ENCODE data around the gene ARHGEF19.

The ARHGEF19 gene

GRCh38 chr1:16181887-16182719 lies 30.3 kb downstream of the ARHGEF19 start:
- H3K36me3 Mint-ChIP-seq (ENCODE audit: low read depth) = no peaks in the 10 kb centered on the region
- no peaks in the 10 kb centered on the region for H3K9me3 Mint-ChIP-seq
- no peak for TF ChIP-seq CTCF (IDR thresholded peaks at IDR 0.05; ENCODE audit: unreplicated experiment in 3 of 3)
- peaks cover 5% of the 10 kb centered on the region for H3K27me3 Mint-ChIP-seq (ENCODE audit: low read depth)
- peak overlapping the region in 1 of 3 experiments; percentile 51 for H3K4me3 Mint-ChIP-seq
- peak overlapping the region; percentile 92 to 95 (median 94) for H3K27ac Mint-ChIP-seq
- H3K4me1 Mint-ChIP-seq = peaks cover 31% of the 10 kb centered on the region

- Mint-ChIP-seq H3K4me1 (peaks cover 46% of the 10 kb centered on the region), H3K27ac (peak overlapping the region; percentile 82 to 97 (median 85)), H3K36me3 (ENCODE audit: low read depth) (no peaks in the 10 kb centered on the region), H3K27me3 (ENCODE audit: low read depth) (peaks cover 5% of the 10 kb centered on the region), H3K4me3 (no peak overlapping the region), H3K9me3 (no peaks in the 10 kb centered on the region)
- no peak for TF ChIP-seq CTCF (IDR thresholded peaks at IDR 0.05; ENCODE audit: unreplicated experiment in 3 of 3)
Measured at GRCh38 chr1:16180291-16180824, 32.1 kb downstream of the ARHGEF19 start.

- no peaks in the 10 kb centered on the region for H3K9me3 Mint-ChIP-seq
- H3K4me3 Mint-ChIP-seq = peak overlapping the region in 2 of 3 experiments; percentile 7 to 20
- H3K36me3 Mint-ChIP-seq (ENCODE audit: low read depth) = no peaks in the 10 kb centered on the region
- TF ChIP-seq CTCF (IDR thresholded peaks at IDR 0.05; ENCODE audit: unreplicated experiment in 3 of 3) = no peak
- H3K27ac Mint-ChIP-seq = peak overlapping the region; percentile 96 to 99 (median 99)
- peaks cover 52% of the 10 kb centered on the region for H3K4me1 Mint-ChIP-seq
- H3K27me3 Mint-ChIP-seq (ENCODE audit: low read depth) = peaks cover 5% of the 10 kb centered on the region
Measured at GRCh38 chr1:16178596-16179497, 33.6 kb downstream of the ARHGEF19 start.

GRCh38 chr1:16177306-16177705 lies 35.1 kb downstream of the ARHGEF19 start:
- Mint-ChIP-seq H3K27ac (peak overlapping the region; percentile 98 to 99 (median 99)), H3K36me3 (ENCODE audit: low read depth) (no peaks in the 10 kb centered on the region), H3K4me3 (peak overlapping the region in 1 of 3 experiments; percentile 15), H3K27me3 (ENCODE audit: low read depth) (peaks cover 5% of the 10 kb centered on the region), H3K4me1 (peaks cover 52% of the 10 kb centered on the region), H3K9me3 (no peaks in the 10 kb centered on the region)
- no peak for TF ChIP-seq CTCF (IDR thresholded peaks at IDR 0.05; ENCODE audit: unreplicated experiment in 3 of 3)

GRCh38 chr1:16176653-16177052 lies 35.8 kb downstream of the ARHGEF19 start:
- H3K4me3 Mint-ChIP-seq = peak overlapping the region; percentile 32 to 41 (median 35)

More at GRCh38 chr1:16176653-16177052, 35.8 kb downstream of the ARHGEF19 start:
- peaks cover 9% of the 10 kb centered on the region for H3K27me3 Mint-ChIP-seq (ENCODE audit: low read depth)
- H3K9me3 Mint-ChIP-seq = no peaks in the 10 kb centered on the region
- no peaks in the 10 kb centered on the region for H3K36me3 Mint-ChIP-seq (ENCODE audit: low read depth)
- H3K27ac Mint-ChIP-seq = peak overlapping the region; percentile 98 to 99 (median 99)
- TF ChIP-seq CTCF (IDR thresholded peaks at IDR 0.05; ENCODE audit: unreplicated experiment in 3 of 3) = no peak
- peaks cover 46% of the 10 kb centered on the region for H3K4me1 Mint-ChIP-seq
